WERI-Rb-1 (cell line): ENCODE measurements around the gene LRGUK.

Source experiments
- DNase-seq: peaks from one replicate; pipeline ENCODE4 v3.0.0-alpha.2; 2020
- H3K27ac ChIP-seq: fragments of 250-450 bp; sonication (Bioruptor Pico); 2 replicates; pipeline ENCODE4 v1.5.1; 2020; ENCODE audit warnings: mild to moderate bottlenecking, moderate library complexity
- H3K27me3 ChIP-seq: fragments of 250-450 bp; sonication (Bioruptor Pico); 2 replicates; pipeline ENCODE4 v1.5.1; 2021; ENCODE audit warnings: mild to moderate bottlenecking, low read depth, moderate library complexity; ENCODE audit not compliant: insufficient read depth, severe bottlenecking
- H3K36me3 ChIP-seq: fragments of 250-450 bp; sonication (Bioruptor Pico); 2 replicates; pipeline ENCODE4 v1.5.1; 2020; ENCODE audit warnings: mild to moderate bottlenecking, moderate library complexity
- H3K4me3 ChIP-seq: 2 replicates; pipeline ENCODE4 v1.5.1; 2011; ENCODE audit warnings: low read depth, mild to moderate bottlenecking, control low read depth, low read length
- H3K9me3 ChIP-seq: fragments of 250-450 bp; sonication (Bioruptor Pico); 2 replicates; pipeline ENCODE4 v1.5.1; 2021; ENCODE audit warnings: mild to moderate bottlenecking, moderate library complexity; ENCODE audit not compliant: severe bottlenecking
- CTCF ChIP-seq: IDR thresholded peaks from 2 replicates; pipeline ENCODE4 v1.5.1; 2011; ENCODE audit warnings: low read depth, mild to moderate bottlenecking, control low read depth, inconsistent platforms, low read length

LRGUK gene

GRCh38 chr7:134284011-134284410 is 156.9 kb downstream of the LRGUK start:
- Histone ChIP-seq H3K27ac (peak overlapping the region; percentile 80), H3K4me3 (no peak overlapping the region), H3K27me3 (no peaks in the 10 kb centered on the region), H3K9me3 (no peaks in the 10 kb centered on the region), H3K36me3 (no peaks in the 10 kb centered on the region)
- TF ChIP-seq CTCF: no peak
- no peak for DNase-seq

- no peaks in the 10 kb centered on the region for H3K27me3 ChIP-seq
- H3K4me3 ChIP-seq: no peak overlapping the region
- TF ChIP-seq CTCF: no peak
- no peaks in the 10 kb centered on the region for H3K9me3 ChIP-seq
- H3K27ac ChIP-seq: peak overlapping the region; percentile 80
- H3K36me3 ChIP-seq: no peaks in the 10 kb centered on the region
- no peak for DNase-seq
Observed at GRCh38 chr7:134284952-134285351, 157.8 kb downstream of the LRGUK start.

- Histone ChIP-seq H3K36me3 (no peaks in the 10 kb centered on the region), H3K27ac (no peak overlapping the region), H3K9me3 (no peaks in the 10 kb centered on the region), H3K27me3 (no peaks in the 10 kb centered on the region), H3K4me3 (no peak overlapping the region)
- no peak for TF ChIP-seq CTCF
- DNase-seq: no peak
Observed at GRCh38 chr7:134287916-134288659, 160.9 kb downstream of the LRGUK start.

- TF ChIP-seq CTCF: no peak
- peaks cover 3% of the 10 kb centered on the region; the same call in 1 of the 2 replicates for H3K36me3 ChIP-seq
- DNase-seq: no peak
Observed at GRCh38 chr7:134289423-134289822, 162.3 kb downstream of the LRGUK start.

GRCh38 chr7:134289841-134290240 is 162.7 kb downstream of the LRGUK start:
- Histone ChIP-seq H3K27ac (no peak overlapping the region), H3K4me3 (no peak overlapping the region), H3K27me3 (no peaks in the 10 kb centered on the region), H3K9me3 (no peaks in the 10 kb centered on the region), H3K36me3 (peaks cover 7% of the 10 kb centered on the region; the same call in 1 of the 2 replicates)
- TF ChIP-seq CTCF: no peak
- no peak for DNase-seq

More at GRCh38 chr7:134289423-134289822, 162.3 kb downstream of the LRGUK start:
- Histone ChIP-seq H3K9me3 (no peaks in the 10 kb centered on the region), H3K27ac (no peak overlapping the region), H3K4me3 (no peak overlapping the region), H3K27me3 (no peaks in the 10 kb centered on the region)

- H3K4me3 ChIP-seq: no peak overlapping the region
- no peaks in the 10 kb centered on the region for H3K27me3 ChIP-seq
- H3K36me3 ChIP-seq: peaks cover 9% of the 10 kb centered on the region; the same call in 1 of the 2 replicates
- H3K27ac ChIP-seq: no peak overlapping the region
- H3K9me3 ChIP-seq: no peaks in the 10 kb centered on the region
- DNase-seq: no peak
- no peak for TF ChIP-seq CTCF
Observed at GRCh38 chr7:134290286-134290685, 163.1 kb downstream of the LRGUK start.
